Measurements from ENCODE around the gene HPCAL1.

HPCAL1 gene

DNA sequence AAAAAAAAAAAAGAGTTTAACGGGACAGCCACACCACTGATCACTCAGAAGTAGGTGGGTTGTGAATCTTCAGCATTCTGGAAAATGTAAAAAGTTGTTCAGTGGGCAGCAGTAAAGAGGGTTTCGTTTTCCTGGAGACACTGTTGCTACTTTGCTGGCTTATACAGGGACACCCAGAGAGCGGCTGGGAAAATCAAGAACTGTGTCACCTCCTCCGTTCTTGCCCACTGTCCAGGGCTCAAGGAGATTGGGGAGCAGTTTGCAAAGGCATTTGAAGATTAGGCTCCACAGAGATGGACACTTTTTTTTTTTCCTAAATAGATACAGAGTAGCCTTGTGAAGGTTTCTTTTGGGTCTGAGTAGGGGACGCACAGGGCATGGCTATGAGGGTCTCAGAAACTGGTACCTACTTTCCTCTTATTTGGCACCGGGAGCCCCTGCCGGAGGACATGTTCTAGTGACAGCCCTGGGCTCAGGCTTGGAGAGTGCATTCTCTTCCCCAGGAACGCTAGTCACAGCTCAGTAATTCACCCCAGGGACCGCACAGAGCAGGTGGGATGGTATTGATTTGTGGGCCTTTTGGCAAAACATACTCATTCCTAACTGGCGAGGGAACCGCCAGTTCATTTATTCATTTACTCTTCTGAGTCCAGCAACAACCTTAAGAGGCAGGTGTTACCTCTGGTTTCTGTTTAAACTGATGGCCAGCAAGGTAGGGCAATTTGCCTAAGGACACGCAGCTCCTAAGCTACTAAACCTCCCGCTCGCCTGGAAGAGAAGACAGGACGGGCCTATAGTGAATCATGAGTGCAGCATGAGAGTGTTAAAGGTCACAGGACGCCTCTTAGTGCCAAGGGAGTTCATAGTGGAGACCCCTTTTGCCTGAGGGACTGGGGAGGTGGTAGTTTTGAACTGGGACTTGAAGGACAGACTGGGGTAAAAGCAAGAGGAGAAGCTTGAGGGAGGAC is 53.1 kb downstream of the HPCAL1 start:
- no peak for DNase-seq (ENCODE audit: low read depth in 2 of 2)

DNA sequence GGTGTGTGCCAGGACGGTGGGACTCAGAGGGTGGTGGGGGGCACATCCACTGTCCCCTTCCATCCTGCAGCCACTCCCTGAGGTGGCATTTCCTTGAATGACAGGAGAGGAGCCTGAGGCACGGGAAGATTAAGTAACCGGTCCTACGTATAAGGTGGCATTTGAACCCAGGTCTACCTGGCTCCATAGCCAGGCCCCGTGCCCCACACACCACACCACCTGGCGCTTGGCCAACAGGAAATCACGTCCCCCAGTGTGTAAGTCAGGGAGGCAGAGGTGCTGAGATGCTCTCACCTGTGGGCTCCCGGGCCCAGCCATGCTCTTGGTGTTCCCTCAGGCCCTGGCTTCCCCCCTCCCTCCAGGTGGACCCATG is 53.7 kb downstream of the HPCAL1 start:
- DNase-seq (ENCODE audit: low read depth in 2 of 2) = no peak

DNA sequence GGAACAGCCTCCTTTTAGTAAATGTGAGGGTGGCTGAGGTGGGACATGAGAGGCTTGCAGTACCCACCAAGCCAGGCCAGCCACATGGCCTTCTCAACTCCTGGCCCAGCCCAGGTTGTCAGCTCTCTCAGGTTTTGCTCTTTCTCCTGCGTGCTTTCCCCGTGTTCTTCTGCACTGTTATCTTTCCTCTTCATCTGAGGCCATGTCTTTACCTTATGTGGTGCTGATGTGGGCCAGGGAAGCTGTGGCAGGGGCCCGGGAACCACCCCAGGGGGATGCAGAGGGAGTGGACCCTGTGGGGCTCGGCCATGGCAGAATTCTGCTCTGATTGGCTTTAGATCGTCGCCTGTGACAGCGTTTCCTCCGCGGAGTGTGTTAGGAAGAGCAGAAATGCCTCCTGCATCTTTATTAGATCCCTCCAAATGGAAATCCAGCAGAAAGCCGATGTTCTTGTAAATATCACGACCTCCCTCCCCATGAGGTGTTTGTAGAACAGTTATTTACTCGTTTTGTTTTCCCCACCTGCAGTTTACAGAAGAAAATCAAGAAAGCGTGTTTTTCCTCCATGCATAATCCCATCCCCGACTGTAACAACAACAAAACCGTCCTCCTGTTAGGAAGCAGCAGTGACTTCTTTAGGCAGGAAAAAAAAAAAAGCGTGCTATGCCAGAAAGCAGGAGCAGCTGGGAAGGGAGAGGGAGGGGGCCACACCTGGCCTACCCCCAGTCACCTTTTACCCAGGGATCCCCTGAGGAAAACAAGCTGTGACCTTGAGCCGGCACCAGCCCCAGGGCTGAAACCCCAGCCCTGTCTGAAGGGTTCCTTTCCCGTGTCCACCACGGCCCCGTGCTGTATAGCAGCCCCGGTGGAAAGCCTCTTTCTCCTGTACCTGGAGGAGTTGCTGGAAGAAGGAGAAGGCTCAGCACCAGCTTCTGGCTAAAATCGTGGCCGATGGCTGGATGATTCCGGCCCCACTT is 54.8 kb downstream of the HPCAL1 start:
- no peak for DNase-seq (ENCODE audit: low read depth in 2 of 2)

DNA sequence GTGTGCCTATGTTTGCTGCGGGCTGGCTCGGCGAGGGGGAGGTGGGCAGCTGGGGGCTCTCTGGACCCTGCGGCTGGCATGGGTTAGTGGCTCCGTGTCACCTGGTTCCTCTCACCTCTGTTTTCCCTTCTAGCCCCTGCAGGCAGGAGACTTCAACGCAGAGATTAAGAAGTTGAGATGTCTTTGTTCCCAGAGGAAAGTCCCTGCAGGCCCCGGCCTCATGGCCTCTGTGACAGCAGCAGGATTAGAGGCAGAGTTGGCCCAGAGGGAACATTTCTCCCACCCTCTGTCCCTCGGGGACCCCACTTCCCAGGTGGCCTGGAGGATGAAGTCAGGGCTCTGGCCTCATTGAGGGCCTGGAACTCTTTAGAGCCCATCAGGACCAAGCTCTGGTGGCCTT is 56.5 kb downstream of the HPCAL1 start:
- no peak for DNase-seq (ENCODE audit: low read depth in 2 of 2)

DNA sequence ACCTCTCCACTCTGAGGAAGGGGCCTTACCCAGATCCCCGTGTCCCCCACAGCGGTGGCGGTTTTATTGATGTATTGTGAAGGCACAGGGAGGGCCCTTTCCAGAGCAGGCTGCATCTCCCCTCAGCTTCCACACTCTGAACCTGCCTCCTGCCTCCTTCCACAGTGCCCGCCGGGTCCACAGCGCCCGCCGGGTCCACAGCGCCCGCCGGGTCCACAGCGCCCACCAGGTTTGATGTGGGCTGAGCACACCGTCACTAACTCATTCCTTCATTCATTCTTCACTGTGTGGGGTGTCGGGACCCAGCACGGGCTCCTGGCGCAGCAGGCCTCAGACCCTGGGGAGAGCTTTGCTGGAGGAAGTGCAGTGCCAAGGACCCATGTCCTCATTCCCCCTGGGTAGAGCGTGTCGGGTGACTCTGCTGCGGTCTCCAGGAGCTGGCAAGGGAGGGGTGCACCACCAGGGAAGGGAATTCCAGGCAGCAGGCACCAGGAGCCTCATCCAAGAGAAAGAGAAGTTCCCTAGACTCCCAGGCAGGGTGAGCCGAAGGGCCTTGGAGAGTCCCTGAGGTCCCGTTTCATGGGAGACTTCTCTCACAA is 57.1 kb downstream of the HPCAL1 start:
- DNase-seq (ENCODE audit: low read depth in 2 of 2) = no peak

DNA sequence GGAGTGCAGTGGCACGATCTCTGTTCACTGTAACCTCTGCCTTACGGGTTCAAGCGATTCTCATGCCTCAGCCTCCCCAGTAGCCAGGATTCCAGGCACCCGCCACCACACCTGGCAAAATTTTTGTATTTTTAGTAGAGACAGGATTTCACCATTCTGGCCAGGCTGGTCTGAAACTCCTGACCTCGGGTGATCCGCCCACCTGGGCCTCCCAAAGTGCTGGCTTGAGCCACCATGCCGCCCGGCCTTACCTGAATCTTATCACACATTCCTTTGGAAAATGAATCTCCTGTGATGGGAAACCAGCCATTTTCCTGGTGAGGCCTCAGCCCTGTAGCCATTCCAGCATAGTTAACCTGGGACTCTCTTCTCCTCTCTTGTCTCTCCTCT is 57.8 kb downstream of the HPCAL1 start:
- DNase-seq (ENCODE audit: low read depth in 2 of 2) = no peak

DNA sequence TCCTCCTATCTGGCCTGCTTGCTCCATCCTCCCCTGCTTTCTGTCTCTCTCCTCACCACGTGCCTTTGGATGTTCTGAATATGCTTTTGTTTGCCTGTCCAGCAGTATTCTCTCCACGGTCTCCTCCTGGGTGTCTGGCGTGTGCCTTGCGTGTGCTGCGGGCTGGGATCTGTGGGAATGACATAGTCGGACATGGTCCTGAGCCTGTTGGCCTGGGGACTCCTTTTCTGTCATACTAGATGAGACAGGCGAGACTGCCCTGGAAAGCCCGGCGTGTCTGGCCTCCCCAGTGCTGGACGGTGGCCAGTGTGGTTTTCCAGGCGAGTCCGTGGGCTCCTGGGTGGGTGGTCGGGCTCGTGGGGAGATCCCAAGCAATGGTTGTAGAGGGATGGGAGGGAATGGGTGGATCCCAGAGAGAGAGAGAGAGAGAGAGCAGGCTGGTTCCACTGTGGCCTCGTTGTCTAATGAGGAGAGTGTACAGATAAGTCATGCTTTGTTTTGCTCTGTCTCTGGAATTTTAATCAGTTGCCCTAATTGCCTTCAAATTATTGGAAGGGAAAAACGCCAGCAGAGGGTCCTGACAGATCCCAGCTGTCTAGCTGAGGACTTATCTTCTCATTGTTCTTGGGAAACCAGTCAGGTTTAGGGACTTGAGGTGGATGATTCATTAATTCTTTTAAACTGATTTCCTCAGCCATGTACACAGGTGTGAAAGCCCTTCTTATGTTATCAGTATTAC is 58.3 kb downstream of the HPCAL1 start:
- no peak for DNase-seq (ENCODE audit: low read depth in 2 of 2)

DNA sequence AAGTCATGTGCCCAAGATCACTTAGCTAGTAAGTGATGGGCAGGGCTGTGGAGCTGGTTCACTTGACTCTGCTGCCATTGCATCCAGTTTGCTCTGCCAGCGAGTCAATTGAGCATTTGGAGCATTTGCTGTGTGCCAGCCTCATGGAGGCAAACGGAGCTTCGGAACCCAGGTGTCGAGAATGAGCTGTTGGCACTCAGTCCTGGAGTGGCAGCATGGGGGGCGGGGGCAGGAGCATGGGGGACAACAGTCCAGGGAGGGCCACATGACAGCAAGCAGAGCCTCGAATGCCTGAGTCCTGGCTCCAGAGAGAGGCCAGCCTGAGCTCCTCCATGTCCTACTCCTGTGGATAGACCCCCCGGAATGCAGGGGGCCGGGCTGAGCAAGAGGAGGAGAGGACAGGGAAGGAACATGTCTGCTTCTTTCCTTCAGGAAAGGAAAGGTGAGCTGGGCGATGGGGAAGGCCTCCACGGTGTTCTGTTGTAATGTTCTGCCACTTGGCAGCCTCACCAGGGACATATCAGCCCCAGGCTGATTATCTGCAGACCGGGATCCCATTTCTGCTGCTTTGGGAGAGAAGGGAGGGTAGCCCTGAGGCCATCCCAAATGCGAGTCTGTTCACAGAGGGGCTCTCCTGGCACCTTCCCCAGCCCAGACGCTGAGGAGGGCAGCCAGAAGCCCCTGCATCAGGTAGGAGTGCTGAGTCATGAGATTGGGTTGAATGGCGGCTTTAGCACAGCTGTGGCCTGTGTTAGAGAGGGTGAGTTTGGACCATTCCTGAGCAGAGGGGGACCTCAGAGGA is 59.6 kb downstream of the HPCAL1 start:
- DNase-seq (ENCODE audit: low read depth in 2 of 2) = no peak

DNA sequence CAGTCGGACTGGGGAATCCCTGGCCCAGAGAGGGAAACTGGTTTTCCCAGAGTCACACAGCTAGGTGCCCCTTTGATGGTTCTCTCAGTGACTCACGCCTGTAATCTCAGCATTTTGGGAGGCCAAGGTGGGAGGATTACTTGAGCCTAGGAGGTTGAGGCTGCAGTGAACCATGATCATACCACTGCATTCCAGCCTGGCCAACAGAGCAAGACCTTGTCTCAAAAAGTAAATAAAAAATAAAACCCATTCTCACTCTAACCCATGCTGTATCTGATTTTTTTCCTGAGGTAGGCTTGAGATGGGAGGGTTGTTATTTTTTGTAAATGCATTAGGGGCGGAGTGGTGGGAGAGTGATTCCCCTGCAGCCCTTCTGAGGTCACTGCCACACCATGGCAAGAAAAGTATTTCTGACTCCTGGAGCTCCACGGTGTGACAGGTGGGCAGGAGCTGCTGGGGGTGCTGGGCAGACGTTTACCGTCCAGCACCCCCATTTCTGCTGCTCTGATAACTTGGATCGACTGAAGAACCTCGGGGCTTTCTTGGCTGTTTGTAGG is 60.3 kb downstream of the HPCAL1 start:
- no peak for DNase-seq (ENCODE audit: low read depth in 2 of 2)

DNA sequence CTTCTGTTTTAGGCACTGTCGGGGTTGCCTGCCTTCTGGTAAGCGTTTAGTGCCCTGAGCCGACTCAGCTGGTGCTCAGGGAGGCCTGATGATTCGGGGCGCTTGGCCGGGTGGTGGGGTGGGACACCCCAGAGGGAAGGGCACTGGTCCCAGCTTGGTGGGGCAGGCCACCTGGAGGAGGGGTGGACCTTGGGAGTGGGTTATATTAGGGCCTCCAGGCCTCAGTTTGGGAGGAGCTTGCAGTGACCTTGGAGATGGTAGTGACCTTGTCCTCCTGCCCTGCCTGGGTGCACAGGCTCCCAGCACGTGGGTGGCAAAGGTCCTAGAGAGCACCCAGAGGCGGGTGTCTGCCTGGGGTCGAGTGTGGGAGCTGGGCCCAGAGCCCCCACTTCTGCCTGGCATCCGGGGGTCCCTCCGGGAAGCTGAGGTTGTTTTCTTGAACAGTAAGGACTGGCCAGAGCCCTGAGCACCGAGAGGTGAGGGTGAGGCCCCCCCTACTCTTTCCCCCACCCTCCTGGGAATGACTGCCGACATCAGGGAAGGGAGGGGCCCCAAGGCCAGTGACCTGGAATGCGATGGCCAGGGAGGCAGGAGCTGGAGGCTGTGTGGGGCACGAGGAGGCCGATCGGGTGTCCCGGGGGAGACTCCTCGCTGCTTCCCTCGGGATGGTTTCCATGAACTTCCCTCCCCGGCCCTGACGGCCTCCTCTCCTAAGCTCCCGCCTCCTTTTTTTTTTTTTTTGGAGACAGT is 61.3 kb downstream of the HPCAL1 start:
- DNase-seq (ENCODE audit: low read depth in 2 of 2) = no peak

DNA sequence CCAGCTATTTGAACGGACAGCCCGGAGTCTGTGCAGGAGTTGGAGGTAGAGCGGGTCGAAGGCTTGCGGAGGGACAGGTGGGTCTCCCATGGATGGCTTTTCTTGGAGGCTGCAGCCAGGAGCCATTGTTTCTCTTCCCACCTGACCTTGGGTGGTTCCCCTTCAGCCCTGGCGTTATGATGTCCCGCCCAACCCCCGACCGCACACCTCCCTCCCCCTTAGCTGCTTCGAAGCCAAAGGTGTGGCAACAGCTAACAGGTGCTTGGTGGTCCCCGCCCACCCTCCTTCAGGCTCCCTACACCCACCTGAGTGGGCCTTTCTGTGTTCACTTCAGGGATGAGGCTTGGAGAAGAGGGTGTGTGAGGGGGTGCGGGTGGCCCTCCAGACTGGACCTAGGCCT is 62.7 kb downstream of the HPCAL1 start:
- no peak for DNase-seq (ENCODE audit: low read depth in 2 of 2)

DNA sequence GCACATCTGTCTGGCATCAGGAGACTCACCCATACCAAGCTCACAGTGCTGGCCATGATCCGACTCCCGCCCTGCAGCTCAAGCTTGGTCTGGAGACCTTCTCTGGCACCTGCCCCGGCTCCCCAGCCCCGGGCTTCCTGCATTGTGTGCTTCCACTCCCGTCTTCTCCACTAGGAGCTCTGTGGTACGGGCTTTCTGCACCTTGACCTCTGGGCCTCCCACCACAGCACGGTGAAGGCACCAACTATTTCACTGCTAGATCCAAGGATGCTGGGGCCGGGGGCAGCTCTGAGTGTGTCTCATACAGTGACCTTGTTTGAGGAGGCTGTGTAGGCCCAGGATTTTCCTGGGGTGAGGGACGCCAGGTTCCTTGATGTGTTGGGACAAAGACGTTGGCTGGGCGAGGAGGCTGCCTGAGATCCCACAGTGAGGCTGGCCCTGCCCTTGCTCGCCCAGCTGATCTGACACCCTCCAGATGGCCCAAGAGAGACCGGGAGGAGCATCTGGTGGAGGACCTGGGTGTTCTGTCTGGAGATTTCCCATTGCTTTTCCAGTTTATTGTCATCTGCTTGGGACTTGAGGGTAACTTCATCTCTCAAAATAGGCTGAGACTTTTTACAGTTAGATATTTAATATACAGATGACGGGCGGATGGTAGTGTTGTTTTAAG is 64.0 kb downstream of the HPCAL1 start:
- no peak for DNase-seq (ENCODE audit: low read depth in 2 of 2)

DNA sequence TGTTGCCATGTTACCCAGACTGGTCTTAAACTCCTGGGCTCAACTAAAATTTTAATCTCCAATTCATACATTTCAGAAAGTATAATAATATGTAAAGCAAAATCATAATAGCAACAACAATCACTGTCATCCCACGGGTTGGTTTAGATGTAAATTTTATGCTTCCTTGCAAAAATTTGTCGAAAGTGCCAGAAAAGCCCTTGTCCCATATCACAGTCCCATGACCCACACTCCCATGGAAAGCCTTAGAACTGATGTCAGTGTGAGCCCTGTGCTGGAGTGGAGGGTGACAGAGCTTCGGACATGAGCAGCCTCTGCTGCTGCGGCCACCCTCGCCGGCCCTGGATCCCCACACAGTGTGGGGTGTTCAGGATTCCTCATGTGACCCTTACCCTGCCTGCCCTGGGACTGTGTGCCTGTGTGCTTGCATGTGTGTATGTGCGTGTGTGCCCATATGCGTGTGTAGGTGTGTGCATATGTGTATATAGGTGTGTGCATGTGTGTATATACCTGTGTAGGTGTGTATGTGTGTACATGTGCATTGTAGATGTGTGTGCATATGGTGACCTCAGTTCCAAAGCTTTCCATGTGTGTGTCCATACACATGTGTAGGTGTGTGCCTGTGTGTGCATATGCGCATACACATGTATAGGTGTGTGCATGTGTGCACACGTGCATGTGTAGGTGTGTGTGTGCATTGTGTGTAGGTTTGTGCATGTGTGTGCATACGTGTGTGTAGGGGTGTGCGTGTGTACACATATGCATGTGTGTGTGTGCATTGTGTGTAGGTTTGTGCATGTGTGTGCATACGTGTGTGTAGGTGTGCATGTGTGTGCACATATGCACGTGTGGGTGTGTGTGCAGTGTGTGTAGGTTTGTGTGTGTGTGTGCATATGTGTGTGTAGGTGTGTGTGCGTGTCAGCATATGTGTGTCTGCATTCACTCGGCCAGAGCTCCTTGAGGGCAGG is 65.1 kb downstream of the HPCAL1 start:
- DNase-seq (ENCODE audit: low read depth in 2 of 2) = no peak

DNA sequence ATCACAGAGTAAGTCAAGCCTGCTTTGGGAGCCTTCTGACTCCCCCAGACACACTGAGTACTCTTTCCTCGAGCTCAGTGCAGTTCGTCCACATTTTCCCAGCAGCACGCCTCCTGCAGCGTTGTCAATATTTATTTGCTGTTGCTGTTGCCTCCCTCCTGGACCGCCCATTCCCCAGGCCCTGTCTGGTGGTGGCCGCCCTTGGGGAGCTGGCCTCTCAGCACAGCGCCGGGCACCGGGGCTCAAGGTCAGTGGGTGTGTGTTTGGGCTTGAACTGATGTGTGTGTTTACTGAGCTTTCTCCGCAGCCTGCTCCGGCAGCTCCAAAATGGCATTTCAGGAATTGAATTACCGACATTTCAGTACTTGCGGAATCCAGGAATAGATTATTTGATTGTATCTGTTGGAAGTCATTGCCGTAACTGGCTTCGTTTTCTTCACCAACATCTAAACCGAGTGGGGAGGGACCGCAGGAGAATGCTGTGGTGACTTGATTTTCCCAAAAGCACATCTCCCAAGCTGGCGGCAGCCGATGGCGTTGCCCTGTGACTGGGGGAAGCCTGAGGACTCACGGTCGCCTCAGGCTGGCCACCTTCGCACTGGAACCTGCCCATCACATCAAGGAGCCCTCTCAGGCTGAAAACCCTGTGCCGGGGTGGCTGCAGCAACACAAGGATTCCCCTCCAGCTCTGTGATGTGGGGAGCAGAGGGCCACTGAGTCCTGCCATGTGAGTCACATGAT is 66.0 kb downstream of the HPCAL1 start:
- DNase-seq (ENCODE audit: low read depth in 2 of 2) = no peak

DNA sequence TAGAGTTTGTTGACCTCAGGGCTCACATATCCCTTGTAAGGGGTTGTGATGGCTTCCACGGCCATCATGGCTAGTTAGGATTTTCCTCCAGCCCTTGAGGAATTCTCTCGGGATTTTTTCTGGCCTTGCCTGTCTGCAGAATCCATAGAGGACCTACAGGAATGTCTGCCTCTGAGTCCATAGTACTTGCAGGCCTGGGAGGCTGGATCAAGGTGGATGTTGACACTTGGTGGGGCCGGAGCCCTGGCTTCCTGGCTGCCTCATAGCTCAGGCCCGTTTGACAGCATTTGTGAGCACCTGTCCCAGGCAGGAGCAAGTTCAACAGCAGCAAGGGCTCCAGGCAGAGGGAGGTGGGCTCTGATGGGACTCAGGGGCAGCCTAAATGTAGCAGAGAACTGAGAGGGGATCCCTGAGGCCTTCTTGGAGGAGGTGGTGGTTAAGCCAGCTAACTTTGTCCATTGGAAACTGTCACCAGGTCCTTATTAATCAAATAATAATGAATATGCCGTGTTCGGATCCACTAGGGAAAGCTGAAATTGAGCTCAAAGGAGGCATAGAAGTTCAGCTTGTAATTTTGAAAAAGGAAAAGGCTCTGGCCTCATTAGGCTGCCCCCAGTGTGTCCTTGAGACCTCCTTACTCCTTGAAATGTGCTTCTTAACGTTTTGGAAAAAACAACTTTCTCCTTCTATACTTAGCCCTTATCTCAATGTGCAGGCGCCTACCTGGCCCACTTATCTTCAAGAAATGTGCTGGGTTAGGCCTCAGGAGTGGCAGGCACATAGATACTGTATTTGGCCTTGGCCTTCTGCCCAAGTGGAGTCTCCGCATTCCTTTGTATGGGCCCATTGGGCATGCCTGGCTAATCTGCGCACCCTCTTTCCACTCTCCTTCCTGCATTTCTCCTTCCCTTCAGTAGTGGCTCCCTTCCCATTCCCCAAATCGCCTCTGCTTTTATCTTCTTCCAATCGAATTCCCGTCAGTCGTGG is 66.9 kb downstream of the HPCAL1 start:
- DNase-seq (ENCODE audit: low read depth in 2 of 2) = no peak

DNA sequence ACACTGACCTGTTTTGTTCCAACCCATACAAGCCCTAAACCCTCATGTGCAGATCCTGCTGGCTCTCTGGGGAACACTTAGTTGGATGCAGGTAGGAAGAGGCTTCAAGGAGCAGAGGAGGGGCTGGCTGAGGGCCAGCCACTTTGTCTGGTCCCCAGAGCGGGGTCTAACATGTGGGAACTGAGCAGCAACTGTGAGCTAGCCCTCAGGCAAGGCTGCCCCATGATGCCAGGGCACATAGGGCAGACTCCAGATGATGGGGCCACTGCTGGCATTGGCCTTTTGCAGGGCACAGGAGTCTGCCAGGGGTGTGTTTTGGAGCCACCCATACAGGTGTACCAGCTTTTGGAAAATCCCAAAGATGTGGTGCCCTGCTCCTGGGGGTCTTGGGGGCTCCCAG is 67.7 kb downstream of the HPCAL1 start:
- DNase-seq (ENCODE audit: low read depth in 2 of 2) = no peak
